HG03565 (cell line): ENCODE measurements around the gene ADAM17.
"Not testable (repeated sequence)": the region's sequence is repeated elsewhere in the genome, so short reads cannot be mapped to it uniquely, and the experiment has no call there.

ENCODE experiments used
- ATAC-seq: cut with Tn5 transposase; IDR thresholded peaks from one replicate; pipeline ENCODE4 v1.9.1; 2021; ENCODE audit warnings: mild to moderate bottlenecking, moderate library complexity; ENCODE audit not compliant: unreplicated experiment

The ADAM17 gene

GRCh38 chr2:9527995-9528787 is 27.4 kb downstream of the ADAM17 start:
- no peak for ATAC-seq

- no peak for ATAC-seq
These were observed 30.4 kb downstream of the ADAM17 start for GRCh38 chr2:9525266-9525665.

- ATAC-seq, result no peak
These were observed 31.3 kb downstream of the ADAM17 start for GRCh38 chr2:9524291-9524690.

GRCh38 chr2:9519250-9519649 is 36.4 kb downstream of the ADAM17 start:
- ATAC-seq, result no peak

GRCh38 chr2:9518780-9519179 is 36.9 kb downstream of the ADAM17 start:
- no peak for ATAC-seq

GRCh38 chr2:9518163-9518562 is 37.5 kb downstream of the ADAM17 start:
- ATAC-seq, result no peak

- ATAC-seq, result no peak
These were observed 38.4 kb downstream of the ADAM17 start for GRCh38 chr2:9517118-9517782.

- ATAC-seq, result not testable (repeated sequence)
These were observed 41.7 kb downstream of the ADAM17 start for GRCh38 chr2:9513946-9514345.

GRCh38 chr2:9508931-9509330 is 46.7 kb downstream of the ADAM17 start:
- no peak for ATAC-seq

- no peak for ATAC-seq
These were observed 57.4 kb downstream of the ADAM17 start for GRCh38 chr2:9498210-9498609.

- ATAC-seq, result no peak
These were observed 58.6 kb downstream of the ADAM17 start for GRCh38 chr2:9497017-9497416.

- no peak for ATAC-seq
These were observed 61.5 kb downstream of the ADAM17 start for GRCh38 chr2:9494081-9494480.

- ATAC-seq, result no peak
These were observed 62.2 kb downstream of the ADAM17 start for GRCh38 chr2:9493478-9493877.

GRCh38 chr2:9492927-9493326 is 62.7 kb downstream of the ADAM17 start:
- ATAC-seq, result no peak

GRCh38 chr2:9490789-9491188 is 64.8 kb downstream of the ADAM17 start:
- no peak for ATAC-seq

- ATAC-seq, result no peak
These were observed 66.8 kb downstream of the ADAM17 start for GRCh38 chr2:9488583-9489547.

- ATAC-seq, result no peak
These were observed 71.1 kb downstream of the ADAM17 start for GRCh38 chr2:9484533-9484932.

GRCh38 chr2:9483107-9483506 is 72.5 kb downstream of the ADAM17 start:
- ATAC-seq, result no peak

GRCh38 chr2:9480157-9480556 is 75.5 kb downstream of the ADAM17 start:
- no peak for ATAC-seq

GRCh38 chr2:9478526-9478925 is 77.1 kb downstream of the ADAM17 start:
- ATAC-seq, result no peak

- ATAC-seq, result no peak
These were observed 77.7 kb downstream of the ADAM17 start for GRCh38 chr2:9477914-9478313.
